NCI-H524 (cell line): Measurements from ENCODE around the gene FOXJ3.

ENCODE experiments used
- DNase-seq, 2 experiments: peaks; one replicate each; lab custom pipeline; 2025; lab: John Stamatoyannopoulos, UW

FOXJ3 gene

DNA sequence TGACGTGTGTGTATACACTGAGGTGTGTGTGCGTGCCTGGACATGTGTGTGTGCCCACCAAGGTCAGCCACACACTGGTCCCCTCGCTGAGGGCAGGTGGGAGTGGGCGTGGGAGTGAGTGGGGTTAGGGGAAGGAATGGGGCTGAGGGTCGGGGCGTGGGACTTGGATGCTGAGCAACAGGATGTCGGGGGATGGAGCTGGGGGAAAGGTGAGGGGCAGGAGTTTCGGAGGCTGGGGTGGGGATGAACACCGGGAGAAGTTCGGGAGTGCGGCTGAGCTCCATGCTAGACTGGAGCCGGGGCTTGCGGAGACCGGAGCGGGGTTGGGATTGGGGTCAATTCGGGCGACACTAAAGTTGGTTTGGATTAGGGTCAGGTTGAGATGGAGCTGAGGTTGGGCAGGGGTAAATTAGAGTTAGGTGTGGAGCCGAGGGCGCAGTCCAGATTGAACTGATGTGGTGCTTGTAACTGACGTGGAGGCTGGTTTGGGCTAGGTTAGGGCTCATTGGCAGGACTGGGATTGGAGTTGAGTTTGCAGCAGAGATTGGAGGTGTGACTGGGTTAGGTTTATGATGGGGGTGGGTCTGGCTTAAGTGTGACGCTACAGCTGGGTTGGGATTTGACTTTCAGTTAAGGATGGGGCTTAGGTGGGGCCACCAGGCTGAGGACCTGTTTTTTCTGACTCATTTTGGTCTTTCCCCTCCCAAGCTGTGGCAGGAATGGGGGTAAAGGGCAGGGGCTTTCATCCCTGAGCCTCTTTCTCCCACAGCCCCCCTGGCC, 167.2 kb downstream of the FOXJ3 start:
- no peak for DNase-seq

DNA sequence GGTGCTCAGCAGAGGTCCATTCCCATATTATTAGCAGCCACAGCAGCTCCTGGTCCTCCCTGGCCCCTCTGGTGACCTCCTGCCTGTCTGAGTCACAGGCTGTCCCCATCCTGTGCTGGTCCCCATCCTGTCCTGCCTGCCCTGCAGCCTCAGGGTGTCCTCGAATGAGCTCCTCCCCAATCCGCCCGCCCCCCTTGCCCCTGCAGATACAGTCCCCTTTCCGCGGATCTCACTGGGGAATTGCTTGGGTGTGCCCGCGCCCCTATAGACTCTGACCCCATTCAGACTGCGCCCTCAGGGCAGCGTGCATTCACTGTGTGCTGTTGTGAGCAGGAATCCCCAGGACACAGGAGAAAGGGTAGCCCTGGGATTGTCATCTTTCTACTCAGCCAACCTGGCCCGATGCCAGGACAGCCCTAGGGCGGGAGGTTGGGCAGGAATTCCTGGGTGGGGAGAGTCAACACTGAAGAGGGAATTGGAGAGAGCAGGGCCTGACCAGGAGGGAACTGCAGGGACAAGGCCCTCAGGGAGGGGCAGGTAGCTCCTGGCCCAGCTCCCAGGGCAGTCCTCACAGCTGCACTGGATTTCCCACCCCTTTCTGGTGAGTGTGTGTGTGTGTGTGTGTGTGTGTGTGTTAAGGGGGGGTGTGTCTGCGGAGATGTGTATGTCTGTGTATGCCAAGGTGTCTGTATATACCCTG, 169.4 kb downstream of the FOXJ3 start:
- DNase-seq: no peak

DNA sequence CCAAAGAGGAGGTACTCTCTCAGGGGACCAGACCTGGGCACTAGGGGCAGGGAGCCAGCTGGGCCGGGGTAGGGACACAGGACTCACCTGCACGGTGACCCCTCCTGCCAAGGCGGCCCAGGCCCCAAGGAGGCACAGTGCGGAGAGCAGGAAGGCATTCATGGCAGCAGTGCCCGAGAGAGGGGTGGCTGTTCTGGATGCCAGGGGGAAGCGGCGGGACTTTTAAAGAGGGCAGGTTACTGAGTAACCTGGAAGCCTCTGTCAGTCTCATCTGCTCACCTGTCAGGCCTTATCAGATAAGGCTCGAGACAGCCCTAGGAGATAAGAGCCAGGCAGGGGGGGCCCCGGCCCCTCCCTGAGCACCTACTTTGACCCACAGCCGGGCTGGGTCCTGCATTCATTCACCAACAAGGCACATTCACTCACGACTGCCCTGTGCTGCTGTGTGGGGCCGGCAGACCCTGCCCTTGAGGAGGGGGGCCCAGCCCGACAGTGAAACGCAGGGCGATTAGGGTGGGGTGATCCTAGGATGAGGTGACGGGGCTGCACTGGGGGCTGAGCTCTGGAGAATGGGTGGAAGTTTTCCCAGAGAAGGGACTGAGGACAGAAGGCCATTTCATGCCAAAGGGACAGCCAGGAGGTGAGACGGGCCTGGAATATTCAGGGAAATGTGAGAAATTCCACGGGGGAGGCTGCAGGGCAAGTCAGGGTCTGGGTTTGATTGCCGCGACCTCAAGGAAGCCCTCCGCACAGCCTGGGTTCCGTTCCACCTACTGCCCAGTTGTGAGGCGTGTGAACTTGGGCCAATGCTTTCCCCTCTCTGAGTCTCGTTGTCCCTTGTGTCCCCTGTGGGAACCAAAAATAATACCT, 170.2 kb downstream of the FOXJ3 start, which contains the start of gene GUCA2A:
Gene GUCA2A (minus strand): TSS at position 195 of the 870 bp plus-strand sequence. CDS start 33 bp downstream, at position 162.
- no peak for DNase-seq

DNA sequence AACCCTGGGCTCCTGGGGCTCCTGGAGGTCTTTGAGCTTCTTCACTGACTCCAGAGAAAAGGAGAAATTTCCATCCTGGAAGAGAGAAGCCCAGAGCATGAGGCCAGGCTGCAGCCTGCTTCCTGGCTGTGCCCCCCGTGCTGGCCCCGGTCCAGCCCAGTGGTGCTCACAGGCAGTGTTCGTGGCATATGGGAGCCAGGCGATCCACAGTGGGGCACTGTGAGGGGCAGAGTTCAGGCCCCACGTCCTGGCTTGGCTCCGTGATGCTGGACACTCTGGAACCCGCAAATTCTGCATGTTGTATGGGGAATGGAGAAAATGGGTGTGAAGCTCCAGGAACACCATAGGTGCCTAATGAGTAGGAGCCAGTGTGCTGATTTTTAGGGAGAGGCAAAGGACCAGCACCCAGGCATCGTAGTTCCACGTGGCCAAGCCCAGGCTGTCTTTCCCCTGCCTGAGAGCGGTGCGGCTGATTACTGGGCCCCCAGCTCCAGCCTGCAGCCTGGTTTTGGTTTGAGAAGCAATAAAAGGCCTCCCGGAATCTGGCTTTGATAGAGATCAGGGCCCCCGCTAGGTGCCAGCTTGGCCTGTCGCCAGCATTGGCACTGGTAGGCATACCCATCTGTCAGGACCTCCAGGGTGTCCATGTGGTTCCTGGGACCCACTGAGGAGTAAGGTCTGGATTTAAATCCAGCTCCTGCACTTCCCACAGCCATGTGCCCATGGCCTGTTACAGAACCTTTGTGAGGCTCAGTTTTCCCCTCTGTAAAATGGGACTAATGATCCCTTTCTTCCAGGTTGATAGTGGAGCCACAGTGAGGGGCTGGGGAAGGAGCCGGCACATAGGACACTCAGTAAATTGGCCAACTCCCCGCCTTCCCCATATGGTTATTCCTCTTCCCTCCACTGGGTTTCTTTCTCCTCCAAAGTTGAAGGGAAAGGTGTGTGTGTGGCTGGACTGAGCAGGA, 171.2 kb downstream of the FOXJ3 start:
- peak in 1 of 2 experiments; percentile 4 for DNase-seq

DNA sequence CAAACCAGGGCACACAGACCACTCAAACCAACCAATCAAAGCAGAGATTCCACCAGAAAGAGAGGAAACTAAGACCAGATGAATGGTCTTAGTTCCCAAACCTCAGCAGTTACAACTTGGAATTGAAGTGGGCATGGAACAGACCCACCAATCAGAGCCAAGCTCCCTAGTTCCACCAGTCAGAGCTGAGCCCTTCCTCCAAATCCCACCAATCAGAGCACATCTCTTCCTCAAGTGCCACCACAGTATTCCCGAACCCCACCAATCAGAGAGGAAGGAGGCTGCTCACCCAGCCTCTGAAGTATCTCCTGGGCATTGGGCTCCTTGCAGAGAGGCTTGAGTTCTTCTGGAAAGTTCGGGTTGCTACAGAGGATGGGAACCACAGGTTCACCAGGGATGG, 171.9 kb downstream of the FOXJ3 start:
- no peak for DNase-seq

DNA sequence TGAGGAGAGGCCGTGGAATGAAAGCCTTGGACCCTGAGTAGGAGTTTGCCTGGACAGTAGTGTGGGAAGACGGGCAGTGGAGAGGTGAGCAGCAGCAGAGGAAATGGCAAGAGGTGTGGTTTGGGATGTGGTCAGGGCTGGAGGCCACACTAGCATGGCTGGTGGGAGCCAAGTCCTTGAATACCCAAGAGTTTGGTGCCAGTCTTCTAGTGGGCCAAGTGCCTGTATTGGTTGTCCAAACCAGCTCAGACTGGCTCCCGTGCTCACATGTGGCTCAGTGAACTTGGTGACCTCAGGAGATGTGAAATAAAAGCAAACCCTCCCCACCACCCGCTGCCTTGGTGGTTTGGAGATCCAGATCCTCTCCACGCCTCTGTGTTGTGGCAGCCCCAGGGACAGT, 172.9 kb downstream of the FOXJ3 start:
- no peak for DNase-seq

DNA sequence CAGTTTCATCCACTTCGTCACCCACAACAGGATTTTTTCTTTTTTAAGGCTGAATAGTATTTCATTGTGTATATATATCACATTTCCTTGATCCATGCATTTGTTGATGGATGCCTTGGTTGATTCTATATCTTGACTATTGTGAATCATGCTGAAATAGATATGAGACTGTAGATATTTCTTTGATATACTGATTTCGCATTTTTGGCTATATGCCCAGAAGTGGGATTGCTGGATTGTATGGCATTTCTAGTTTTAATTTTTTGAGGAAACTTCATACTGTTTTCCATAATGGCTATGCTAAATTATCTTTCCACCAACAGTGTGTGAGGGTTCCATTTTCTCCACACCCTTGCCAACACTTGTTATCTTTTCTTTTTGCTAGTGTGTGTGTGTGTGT, 176.8 kb downstream of the FOXJ3 start:
- DNase-seq: no peak

DNA sequence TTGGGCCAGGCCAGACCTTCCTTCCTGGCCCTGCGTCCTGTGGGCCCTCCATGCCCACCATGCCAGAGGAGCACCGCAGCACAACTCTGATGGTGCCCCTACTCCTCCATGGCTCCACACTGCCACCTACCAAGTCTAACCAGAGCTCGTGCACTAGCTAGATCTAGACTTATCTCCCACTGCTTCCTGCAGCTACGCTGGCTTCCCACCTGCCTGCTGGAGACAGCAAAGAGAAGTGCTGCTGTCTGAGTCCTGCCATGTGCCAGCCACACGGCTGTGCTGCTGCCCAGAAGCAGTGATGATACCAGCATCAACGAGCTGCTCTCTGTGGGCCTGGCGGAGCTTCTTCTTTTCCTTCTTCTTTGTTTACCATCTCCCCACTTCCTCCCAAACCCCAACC, 177.4 kb downstream of the FOXJ3 start:
- DNase-seq: peak in 1 of 2 experiments; percentile 33

DNA sequence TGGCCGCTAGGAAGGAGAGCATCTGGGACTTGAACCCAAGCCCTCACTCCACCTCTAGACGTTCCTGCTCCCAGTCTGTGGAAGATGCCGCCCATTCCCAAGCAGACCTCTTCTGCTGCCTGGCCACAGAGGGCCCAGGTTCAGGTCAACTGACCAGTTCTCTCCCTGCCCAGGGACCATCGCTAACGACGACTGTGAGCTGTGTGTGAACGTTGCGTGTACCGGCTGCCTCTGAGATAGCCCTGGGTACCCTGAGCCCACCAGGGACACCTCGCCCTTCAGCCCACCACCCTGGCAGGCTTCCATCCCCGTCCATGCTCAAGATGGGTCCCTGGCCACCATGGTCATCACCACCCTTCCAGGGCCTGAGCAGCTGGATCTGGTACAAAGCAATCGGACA, 179.7 kb downstream of the FOXJ3 start:
- DNase-seq: no peak

DNA sequence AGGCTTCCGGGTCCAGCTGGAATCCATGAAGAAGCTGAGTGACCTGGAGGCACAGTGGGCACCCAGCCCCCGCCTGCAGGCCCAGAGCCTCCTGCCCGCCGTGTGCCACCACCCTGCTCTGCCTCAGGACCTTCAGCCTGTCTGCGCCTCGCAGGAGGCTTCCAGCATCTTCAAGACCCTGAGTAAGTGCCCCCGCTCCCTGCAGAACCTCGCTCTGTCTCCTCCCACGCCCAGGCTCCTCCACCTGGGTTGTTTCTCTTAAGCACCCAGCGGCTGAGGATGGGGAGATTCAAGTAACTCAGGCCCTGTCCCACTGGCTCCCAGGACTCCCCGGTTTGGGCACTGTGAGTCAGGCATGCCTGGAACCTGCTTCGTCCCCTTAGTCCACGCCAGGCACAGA, 180.3 kb downstream of the FOXJ3 start:
- DNase-seq: no peak

DNA sequence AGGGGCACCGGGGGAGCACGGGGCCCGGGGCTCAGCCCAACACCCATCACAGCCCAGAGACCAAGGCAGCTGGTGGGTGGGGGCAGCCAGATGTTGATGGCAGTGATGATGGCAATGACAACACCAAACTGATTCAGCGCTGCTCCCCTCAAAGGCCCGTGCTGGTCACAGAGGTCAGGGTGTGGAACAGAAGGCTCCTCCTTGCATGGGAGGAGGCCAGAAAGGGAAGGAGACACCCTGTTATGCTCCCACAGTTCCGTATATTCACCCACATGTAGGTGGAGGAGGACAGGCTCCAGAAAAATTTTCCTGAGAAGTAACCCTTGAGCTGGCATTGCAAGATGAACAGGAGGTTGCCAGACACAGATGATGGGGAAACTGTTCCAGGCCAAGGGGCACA, 181.4 kb downstream of the FOXJ3 start:
- no peak for DNase-seq

DNA sequence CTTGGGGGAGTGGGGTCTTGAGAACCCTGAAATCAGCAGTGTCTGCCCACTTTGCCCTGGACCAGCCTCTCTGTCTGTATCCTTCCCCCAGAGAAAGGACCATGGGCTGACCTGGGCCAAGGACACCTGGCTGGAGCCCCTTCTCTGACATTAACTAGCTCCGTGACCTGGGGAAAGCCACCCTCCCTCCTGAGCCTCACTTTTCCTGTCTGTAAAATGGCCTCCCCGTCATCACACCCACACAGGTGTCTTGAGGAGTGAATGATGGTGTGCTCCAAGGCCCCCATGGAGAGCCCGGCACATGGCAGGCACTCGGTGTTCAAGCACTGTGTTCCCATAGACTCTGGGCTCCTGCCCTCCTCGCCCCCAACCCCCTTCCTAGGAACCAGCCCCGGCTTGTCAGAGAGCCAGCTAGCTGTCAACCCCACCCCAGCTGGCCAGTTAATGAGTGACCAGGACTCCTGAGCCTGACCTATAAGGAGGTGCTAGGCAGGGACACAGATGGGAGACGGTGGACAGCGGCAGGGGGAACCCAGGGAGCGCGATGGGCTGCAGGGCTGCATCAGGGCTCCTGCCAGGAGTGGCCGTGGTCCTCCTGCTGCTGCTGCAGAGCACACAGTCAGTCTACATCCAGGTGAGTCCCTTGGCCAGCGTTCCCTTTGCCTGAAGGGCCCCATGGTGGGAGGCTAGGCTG, 182.0 kb downstream of the FOXJ3 start, which contains the start of gene GUCA2B:
Gene GUCA2B (plus strand): TSS at position 504 of the 694 bp plus-strand sequence. CDS start 41 bp downstream, at position 545.
- DNase-seq: no peak

DNA sequence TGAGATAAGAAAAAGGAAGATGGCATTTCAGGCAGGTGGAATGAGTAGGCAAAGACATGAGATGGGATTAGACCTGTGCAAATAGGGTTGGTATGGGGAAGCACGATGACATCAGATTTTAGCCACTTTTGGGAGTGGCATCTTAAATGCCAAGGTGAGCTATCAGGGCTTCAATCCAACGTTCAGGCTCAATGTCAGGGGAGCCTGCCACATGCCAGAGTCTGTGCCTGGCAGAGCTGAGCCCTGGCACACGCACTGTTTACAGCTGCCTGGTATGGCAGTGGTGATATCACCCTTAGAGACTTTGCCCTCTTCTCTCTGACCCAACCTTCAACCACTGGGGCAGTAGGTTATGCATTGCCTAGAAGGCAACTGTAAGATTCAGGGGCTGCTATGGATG, 182.9 kb downstream of the FOXJ3 start:
- no peak for DNase-seq

DNA sequence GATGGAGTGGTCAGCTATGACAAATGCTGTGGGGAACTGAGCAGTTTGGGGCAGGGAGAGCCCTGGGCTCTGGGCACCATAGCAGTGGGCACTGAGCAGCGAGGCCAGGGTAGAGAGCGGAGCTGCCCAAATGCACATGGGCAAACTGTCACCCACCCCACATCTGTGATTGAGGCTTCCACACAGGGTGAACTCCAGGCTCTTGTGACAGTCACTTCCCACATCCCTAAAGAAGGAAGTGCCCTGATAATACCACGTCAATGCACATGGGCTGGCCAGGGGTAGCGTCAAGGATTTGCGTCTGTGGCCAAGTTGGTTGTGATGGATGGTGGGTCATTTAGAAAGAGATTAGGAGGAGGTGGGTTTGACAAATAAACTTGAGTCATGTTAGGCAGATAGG, 184.4 kb downstream of the FOXJ3 start:
- no peak for DNase-seq

DNA sequence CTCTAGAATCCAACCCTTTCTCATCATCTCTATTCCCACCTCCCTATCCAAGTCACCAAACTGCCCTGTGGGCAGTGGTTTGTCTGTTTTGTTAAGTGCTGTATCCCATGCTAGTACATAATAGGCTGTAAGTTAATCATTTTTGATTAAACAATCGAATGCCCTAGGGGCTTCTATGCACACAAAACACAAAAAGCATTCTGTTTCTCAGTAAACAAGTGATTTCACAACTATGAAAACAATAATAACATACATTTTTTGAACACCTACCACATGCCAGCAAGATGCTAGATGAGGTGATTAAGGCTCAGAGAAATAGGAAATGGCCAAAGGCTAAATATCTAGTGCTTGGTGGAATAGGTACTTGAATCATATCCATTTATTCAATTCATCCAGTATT, 186.9 kb downstream of the FOXJ3 start:
- DNase-seq: no peak

DNA sequence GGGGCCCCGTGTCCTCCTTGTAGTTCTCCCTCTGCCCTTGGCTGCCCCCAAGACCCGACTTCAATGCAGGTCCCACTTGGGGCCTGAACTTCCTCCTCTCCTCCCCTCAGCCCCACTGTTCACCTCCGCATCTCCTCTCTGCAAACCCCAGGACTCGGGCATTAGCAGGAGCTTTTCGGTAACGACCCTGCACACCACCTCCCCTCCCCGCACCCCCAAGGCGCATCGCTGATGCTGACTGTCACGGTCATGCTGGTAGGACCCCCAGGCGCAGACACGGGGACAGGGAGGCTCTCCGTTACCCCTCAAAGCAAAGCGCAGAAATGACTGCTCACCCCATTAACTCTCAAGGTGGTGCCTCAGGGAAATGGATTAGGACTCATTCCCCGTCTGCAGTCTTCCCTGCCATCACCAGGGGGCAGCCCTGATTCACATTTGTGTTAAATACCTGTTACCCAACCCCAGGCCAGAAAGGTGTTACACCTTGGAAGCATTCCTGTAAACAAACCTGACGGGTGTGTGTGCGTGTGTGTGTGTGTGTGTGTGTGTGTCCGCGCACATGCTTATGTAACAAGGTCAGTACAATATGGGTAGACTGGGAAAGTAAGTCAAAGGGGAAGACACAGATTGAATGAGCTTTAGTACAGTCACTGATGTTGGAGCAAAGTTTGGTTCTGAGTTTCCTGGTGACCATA, 188.3 kb downstream of the FOXJ3 start:
- peak in 1 of 2 experiments; percentile 68 for DNase-seq

DNA sequence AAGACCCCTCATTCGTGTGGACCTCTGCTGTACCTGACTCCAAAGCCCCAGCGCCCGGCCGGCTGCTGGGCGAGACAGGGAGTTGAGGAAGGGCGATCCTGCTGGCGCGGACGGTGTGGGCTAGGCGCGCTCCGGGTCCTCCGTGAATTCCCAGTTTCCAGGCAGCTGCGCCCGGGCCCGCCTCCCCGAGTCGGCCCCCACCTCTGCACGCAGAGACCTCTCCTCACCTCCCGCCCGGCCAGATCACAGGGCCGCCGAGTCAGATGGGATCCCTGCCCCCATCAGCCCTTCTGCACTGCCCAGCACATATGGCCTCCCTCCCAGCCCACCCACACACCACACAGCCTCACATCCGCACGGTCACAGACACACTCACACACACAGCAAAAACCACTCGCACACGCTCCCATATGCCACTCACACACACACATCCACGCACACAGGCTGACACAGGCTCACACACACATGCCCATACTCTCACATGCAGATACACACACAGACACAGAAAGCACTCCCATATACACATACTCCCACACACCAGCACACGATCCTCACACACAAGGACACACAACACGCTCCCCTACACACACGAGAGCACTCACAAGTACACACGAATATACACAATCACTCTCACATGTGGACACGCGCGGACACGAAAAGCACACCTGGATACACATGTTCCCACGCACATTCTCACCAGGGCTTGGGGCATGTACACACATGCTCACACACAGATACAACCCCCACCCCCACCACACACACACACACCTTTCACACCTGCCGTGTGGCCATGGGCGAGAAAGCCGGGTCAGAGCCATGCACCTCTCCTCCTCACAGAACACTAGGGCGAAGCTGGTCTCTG, 189.0 kb downstream of the FOXJ3 start:
- no peak for DNase-seq

DNA sequence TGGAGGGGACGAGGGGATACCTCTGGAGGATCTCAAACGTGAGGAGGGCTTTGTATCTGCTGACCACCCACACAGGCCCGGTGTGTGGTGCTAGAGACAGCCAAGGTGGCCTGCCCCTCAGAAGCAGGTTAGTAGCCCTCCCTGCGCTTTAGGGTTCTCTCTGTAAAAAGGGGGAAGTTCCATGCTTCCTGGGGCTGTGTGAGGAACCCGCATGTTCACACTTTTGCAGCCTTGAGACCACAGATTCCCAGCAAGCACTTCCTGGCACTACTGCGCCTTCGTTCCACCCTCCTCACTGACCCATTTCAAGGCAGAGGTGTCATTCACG, 189.7 kb downstream of the FOXJ3 start:
- no peak for DNase-seq
